Activated T-helper 2 cell treated with anti-CD3 and anti-CD28 coated beads, Interferon-gamma antibody, Interleukin-2, Interleukin-4, amounts not matched to agents 10 μg/mL and 5 μg/mL and 100 μg/mL, durations not matched to agents 14 hours and 24 hours and 36 hours (primary cell): ENCODE measurements around the gene NAA30. TPM values are rescaled to one million over a fixed set of nuclear protein-coding genes. Genes with fewer than 3 reads are reported as not detected.

Experiments used
- DNase-seq: peaks from one replicate; pipeline ENCODE4 v3.0.0; 2021; ENCODE audit warnings: low spot score
- H3K27ac Mint-ChIP-seq: one replicate; pipeline ENCODE4 v1.8.0; 2021; ENCODE audit warnings: mixed read lengths
- H3K27me3 Mint-ChIP-seq: one replicate; pipeline ENCODE4 v1.8.0; 2021; ENCODE audit warnings: low read depth, mixed read lengths
- H3K36me3 Mint-ChIP-seq: one replicate; pipeline ENCODE4 v1.8.0; 2021; ENCODE audit warnings: low read depth, mixed read lengths
- H3K4me1 Mint-ChIP-seq: one replicate; pipeline ENCODE4 v1.8.0; 2021; ENCODE audit warnings: low read depth, mixed read lengths
- H3K4me3 Mint-ChIP-seq: one replicate; pipeline ENCODE4 v1.8.0; 2021; ENCODE audit warnings: low read depth, mild to moderate bottlenecking, moderate library complexity, mixed read lengths
- H3K9me3 Mint-ChIP-seq: one replicate; pipeline ENCODE4 v1.8.0; 2021; ENCODE audit warnings: mixed read lengths
- intact Hi-C: fragments of 100-400 bp; cut with micrococcal nuclease; formaldehyde crosslinking; loops from one replicate; pipeline ENCODE4 v1.15.1; 2023
- total RNA-seq: library from RNA; stranded (reverse); gene quantifications from 2 replicates; pipeline ENCODE4 v1.2.3, GENCODE V29; 2022

The NAA30 gene
- total RNA-seq, 1 donor from 2014 or later = 17.8 TPM

- no peak for DNase-seq
Measured at GRCh38 chr14:57403521-57403864, 13.1 kb downstream of the NAA30 start.

GRCh38 chr14:57405562-57405961 lies 15.2 kb downstream of the NAA30 start:
- Mint-ChIP-seq H3K9me3 (no peaks in the 10 kb centered on the region), H3K27me3 (no peaks in the 10 kb centered on the region), H3K27ac (no peak overlapping the region), H3K4me1 (peaks cover 12% of the 10 kb centered on the region), H3K4me3 (no peak overlapping the region), H3K36me3 (peaks cover 66% of the 10 kb centered on the region)
- intact Hi-C loops = no loop called here
- no peak for DNase-seq

More at GRCh38 chr14:57403521-57403864, 13.1 kb downstream of the NAA30 start:
- intact Hi-C loops = no loop called here
- Mint-ChIP-seq H3K4me3 (no peak overlapping the region), H3K4me1 (peaks cover 16% of the 10 kb centered on the region), H3K9me3 (no peaks in the 10 kb centered on the region), H3K27ac (no peak overlapping the region), H3K27me3 (no peaks in the 10 kb centered on the region), H3K36me3 (peaks cover 65% of the 10 kb centered on the region)

GRCh38 chr14:57408037-57408436 lies 17.7 kb downstream of the NAA30 start:
- no peak overlapping the region for H3K27ac Mint-ChIP-seq
- H3K9me3 Mint-ChIP-seq = no peaks in the 10 kb centered on the region
- no peak for DNase-seq
- intact Hi-C loops = no loop called here
- peaks cover 61% of the 10 kb centered on the region for H3K36me3 Mint-ChIP-seq
- no peak overlapping the region for H3K4me3 Mint-ChIP-seq
- H3K4me1 Mint-ChIP-seq = peaks cover 15% of the 10 kb centered on the region
- H3K27me3 Mint-ChIP-seq = no peaks in the 10 kb centered on the region

GRCh38 chr14:57408634-57409033 lies 18.2 kb downstream of the NAA30 start:
- no peak for DNase-seq
- Mint-ChIP-seq H3K27ac (no peak overlapping the region), H3K4me3 (no peak overlapping the region), H3K36me3 (peaks cover 57% of the 10 kb centered on the region), H3K27me3 (no peaks in the 10 kb centered on the region), H3K4me1 (peaks cover 15% of the 10 kb centered on the region), H3K9me3 (no peaks in the 10 kb centered on the region)
- intact Hi-C loops = no loop called here

- H3K4me3 Mint-ChIP-seq = no peak overlapping the region
- no peak for DNase-seq
- no peaks in the 10 kb centered on the region for H3K9me3 Mint-ChIP-seq
- H3K27ac Mint-ChIP-seq = peak overlapping the region; percentile 44
- intact Hi-C loops = no loop called here
- H3K4me1 Mint-ChIP-seq = peaks cover 12% of the 10 kb centered on the region
- H3K36me3 Mint-ChIP-seq = peaks cover 39% of the 10 kb centered on the region
- H3K27me3 Mint-ChIP-seq = no peaks in the 10 kb centered on the region
Measured at GRCh38 chr14:57412341-57412740, 22.0 kb downstream of the NAA30 start.

- Mint-ChIP-seq H3K27ac (no peak overlapping the region), H3K4me3 (no peak overlapping the region), H3K36me3 (peaks cover 29% of the 10 kb centered on the region), H3K27me3 (no peaks in the 10 kb centered on the region), H3K4me1 (peaks cover 9% of the 10 kb centered on the region), H3K9me3 (no peaks in the 10 kb centered on the region)
- DNase-seq = no peak
- intact Hi-C loops = no loop called here
Measured at GRCh38 chr14:57413849-57414248, 23.5 kb downstream of the NAA30 start.

GRCh38 chr14:57417228-57417627 lies 26.8 kb downstream of the NAA30 start:
- no peak overlapping the region for H3K27ac Mint-ChIP-seq
- intact Hi-C loops = no loop called here
- no peaks in the 10 kb centered on the region for H3K27me3 Mint-ChIP-seq
- peaks cover 4% of the 10 kb centered on the region for H3K4me1 Mint-ChIP-seq
- H3K4me3 Mint-ChIP-seq = no peak overlapping the region
- peaks cover 5% of the 10 kb centered on the region for H3K36me3 Mint-ChIP-seq
- H3K9me3 Mint-ChIP-seq = no peaks in the 10 kb centered on the region
- no peak for DNase-seq

- Mint-ChIP-seq H3K27me3 (peaks cover 2% of the 10 kb centered on the region), H3K27ac (no peak overlapping the region), H3K4me1 (no peaks in the 10 kb centered on the region), H3K36me3 (no peaks in the 10 kb centered on the region), H3K4me3 (no peak overlapping the region), H3K9me3 (no peaks in the 10 kb centered on the region)
- no peak for DNase-seq
- intact Hi-C loops = no loop called here
Measured at GRCh38 chr14:57418999-57419398, 28.6 kb downstream of the NAA30 start.

GRCh38 chr14:57420033-57420432 lies 29.6 kb downstream of the NAA30 start:
- no peak overlapping the region for H3K4me3 Mint-ChIP-seq
- peaks cover 2% of the 10 kb centered on the region for H3K27me3 Mint-ChIP-seq
- H3K4me1 Mint-ChIP-seq = no peaks in the 10 kb centered on the region
- no peaks in the 10 kb centered on the region for H3K9me3 Mint-ChIP-seq
- H3K27ac Mint-ChIP-seq = no peak overlapping the region
- no peak for DNase-seq
- intact Hi-C loops = no loop called here
- H3K36me3 Mint-ChIP-seq = no peaks in the 10 kb centered on the region

GRCh38 chr14:57420986-57421385 lies 30.6 kb downstream of the NAA30 start:
- Mint-ChIP-seq H3K4me1 (no peaks in the 10 kb centered on the region), H3K9me3 (no peaks in the 10 kb centered on the region), H3K36me3 (no peaks in the 10 kb centered on the region), H3K27me3 (peaks cover 2% of the 10 kb centered on the region), H3K27ac (no peak overlapping the region), H3K4me3 (no peak overlapping the region)
- intact Hi-C loops = no loop called here
- DNase-seq = no peak

- H3K9me3 Mint-ChIP-seq = no peaks in the 10 kb centered on the region
- intact Hi-C loops = no loop called here
Measured at GRCh38 chr14:57435923-57436322, 45.5 kb downstream of the NAA30 start.

GRCh38 chr14:57461777-57462320 lies 71.5 kb downstream of the NAA30 start:
- Mint-ChIP-seq H3K27me3 (no peaks in the 10 kb centered on the region), H3K4me1 (no peaks in the 10 kb centered on the region), H3K4me3 (no peak overlapping the region), H3K36me3 (no peaks in the 10 kb centered on the region), H3K9me3 (no peaks in the 10 kb centered on the region), H3K27ac (no peak overlapping the region)
- intact Hi-C loops = no loop called here
- no peak for DNase-seq

More at GRCh38 chr14:57435923-57436322, 45.5 kb downstream of the NAA30 start:
- no peak overlapping the region for H3K27ac Mint-ChIP-seq
- H3K4me3 Mint-ChIP-seq = no peak overlapping the region
- no peaks in the 10 kb centered on the region for H3K27me3 Mint-ChIP-seq
- no peak for DNase-seq
- H3K4me1 Mint-ChIP-seq = no peaks in the 10 kb centered on the region
- H3K36me3 Mint-ChIP-seq = no peaks in the 10 kb centered on the region

- no peak overlapping the region for H3K27ac Mint-ChIP-seq
- no peak for DNase-seq
- no peaks in the 10 kb centered on the region for H3K36me3 Mint-ChIP-seq
- H3K4me3 Mint-ChIP-seq = no peak overlapping the region
- no peaks in the 10 kb centered on the region for H3K4me1 Mint-ChIP-seq
- no peaks in the 10 kb centered on the region for H3K27me3 Mint-ChIP-seq
- intact Hi-C loops = no loop called here
- no peaks in the 10 kb centered on the region for H3K9me3 Mint-ChIP-seq
Measured at GRCh38 chr14:57462551-57462950, 72.2 kb downstream of the NAA30 start.
